Hepatic stellate cell (primary cell): ENCODE measurements around the gene GLDC.

Experiments
- DNase-seq: peaks from one replicate; pipeline ENCODE4 v3.0.0; 2011; ENCODE audit warnings: low spot score

Gene GLDC

GRCh38 chr9:6501526-6502210, 143.9 kb downstream of the GLDC start:
- DNase-seq: no peak

- DNase-seq: peak; percentile 29
Measured at GRCh38 chr9:6498982-6499381, 146.5 kb downstream of the GLDC start.

GRCh38 chr9:6495466-6495865, 150.1 kb downstream of the GLDC start:
- no peak for DNase-seq

GRCh38 chr9:6490863-6491262, 154.7 kb downstream of the GLDC start:
- DNase-seq: no peak

GRCh38 chr9:6489099-6489498, 156.4 kb downstream of the GLDC start:
- no peak for DNase-seq

- no peak for DNase-seq
Measured at GRCh38 chr9:6488395-6488794, 157.1 kb downstream of the GLDC start.

GRCh38 chr9:6484210-6484609, 161.3 kb downstream of the GLDC start:
- no peak for DNase-seq
